ENCODE results near the gene CCSER2.
"Not testable (repeated sequence)": the region's sequence is repeated elsewhere in the genome, so short reads cannot be mapped to it uniquely, and the experiment has no call there.

The CCSER2 gene

DNA sequence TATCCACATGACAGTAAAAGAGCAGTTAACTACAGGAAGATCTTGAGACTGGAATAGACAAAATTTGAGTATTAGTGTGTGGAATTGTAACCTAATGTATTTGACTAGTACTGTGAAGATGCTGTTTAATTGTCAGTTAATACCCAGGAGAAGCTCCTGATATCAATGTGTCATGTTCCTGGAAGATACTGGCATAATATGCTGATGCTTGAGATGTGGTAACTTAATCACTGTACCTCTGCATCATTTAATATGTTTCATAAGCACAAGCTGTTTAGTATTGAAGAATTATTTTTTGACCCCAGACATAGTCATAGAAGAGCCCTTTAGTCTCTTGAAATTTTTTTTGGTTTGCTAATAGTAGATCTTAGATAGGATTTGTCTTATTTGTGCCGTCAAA, 15.4 kb downstream of the CCSER2 start:
- no peak for DNase-seq

DNA sequence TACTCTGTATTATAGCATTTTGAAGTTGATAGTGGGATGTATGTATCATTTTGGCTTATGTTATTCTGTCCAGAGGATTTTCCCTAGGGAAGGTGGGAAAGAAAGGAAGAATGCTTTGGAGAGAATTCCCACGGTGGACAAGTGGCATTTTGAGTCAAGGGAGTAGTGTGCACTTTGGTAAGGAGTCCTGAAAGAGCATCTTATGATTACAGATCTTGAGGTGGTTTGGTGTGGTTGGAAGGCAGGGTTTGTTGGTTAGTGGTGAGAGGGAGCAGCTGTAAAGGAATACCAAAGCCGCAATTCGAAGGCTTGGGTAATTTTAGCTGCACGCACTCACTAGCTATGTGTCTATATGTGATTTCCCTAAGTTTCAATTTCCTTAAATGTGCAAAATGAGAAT, 16.1 kb downstream of the CCSER2 start:
- no peak for DNase-seq

DNA sequence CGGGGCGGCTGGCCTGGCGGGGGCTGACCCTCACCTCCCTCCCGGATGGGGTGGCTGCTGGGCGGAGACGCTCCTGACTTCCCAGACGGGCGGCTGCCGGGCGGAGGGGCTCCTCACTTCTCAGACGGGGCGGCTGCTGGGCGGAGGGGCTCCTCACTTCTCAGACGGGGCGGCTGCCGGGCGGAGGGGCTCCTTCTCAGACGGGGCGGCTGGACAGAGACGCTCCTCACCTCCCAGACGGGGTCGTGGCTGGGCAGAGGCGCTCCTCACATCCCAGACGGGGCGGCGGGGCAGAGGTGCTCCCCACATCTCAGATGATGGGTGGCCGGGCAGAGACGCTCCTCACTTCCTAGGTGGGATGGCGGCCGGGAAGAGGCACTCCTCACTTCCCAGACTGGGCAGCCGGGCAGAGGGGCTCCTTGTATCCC, 19.2 kb downstream of the CCSER2 start:
- not testable (repeated sequence) for DNase-seq

GRCh38 chr10:84348447-84348846, 20.1 kb downstream of the CCSER2 start:
- DNase-seq = no peak

DNA sequence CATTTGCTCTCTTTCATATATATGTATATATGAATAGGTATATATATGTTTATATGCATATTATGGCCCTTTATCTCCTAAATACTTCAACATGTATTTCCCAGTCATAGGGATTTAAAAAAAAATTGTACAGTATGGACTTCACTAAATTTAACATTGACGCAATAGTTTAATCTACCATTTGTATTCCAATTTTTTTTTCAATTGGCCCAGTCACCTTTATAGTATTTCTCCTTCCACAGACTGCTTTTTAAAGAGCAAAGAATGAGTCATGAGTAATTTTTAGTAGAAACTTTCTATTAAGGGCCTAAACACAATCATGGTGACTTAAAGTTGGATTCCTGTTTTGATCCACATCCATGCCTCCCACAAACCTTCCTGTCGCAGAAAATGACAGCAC, 20.5 kb downstream of the CCSER2 start:
- peak in 1 of 56 donors; percentile 2 for DNase-seq

DNA sequence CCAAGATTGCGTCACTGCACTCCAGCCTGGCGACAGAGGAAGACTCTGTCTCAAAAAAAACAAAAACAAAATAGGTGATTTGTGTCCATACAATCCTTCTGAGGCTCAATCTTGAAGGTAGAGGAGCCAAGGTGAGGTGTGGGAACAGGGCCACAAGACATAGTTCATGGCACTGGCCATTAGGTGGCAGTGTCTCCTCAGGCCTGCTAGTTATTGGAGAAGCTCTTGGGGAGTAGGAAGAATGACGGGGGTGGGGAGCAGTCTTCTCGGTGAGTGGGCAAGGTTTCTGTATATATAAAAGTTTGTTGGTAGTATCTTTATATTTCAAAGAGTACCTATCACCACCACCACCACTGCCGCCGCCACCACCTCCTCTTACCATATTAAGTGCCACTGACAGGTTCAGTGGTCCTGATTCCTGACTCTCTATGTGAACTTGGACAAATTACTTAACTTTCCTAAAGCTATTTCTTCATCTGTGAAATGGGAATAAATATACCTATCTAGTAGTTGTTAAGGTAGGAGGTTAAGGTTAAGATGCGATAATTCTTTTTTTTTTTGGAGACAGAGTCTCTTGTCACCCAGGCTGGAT, 24.0 kb downstream of the CCSER2 start:
- DNase-seq = peak in 36 of 56 donors; percentile 4 to 63 (median 28)

DNA sequence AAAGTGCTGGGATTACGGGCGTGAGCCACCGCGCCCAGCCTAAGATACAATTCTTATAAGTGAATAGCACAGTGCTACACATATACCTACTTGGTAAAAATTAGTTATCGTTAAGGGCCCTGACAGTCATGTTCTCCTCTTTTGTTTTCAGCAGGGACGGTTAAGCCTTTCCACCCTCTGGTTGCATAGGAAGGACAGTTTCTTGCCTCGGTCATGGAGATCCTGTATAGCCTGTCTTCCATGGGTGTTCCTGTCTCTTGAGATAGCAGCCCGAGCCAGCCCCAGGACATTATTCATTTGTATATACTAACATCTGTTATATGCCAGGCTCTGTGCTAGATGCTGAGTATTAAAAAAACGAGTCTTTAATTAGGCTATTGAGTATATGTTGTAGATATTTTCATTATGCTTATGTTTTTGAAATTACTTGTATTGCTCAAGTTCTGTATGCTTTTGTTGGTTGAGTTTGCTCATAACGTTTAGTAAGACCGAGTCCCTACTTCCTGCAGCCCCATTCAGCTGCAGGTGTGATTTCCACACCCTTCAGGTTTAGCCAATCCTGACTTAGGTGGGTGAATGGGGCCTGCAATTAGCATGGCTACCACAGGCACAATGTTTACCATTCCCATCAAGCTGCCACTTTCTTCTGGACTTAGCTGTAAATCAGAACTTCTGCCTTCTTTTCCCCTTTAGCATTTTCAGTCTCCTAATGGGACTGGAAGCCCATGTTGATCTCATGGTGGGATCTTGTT, 24.8 kb downstream of the CCSER2 start:
- DNase-seq = no peak

DNA sequence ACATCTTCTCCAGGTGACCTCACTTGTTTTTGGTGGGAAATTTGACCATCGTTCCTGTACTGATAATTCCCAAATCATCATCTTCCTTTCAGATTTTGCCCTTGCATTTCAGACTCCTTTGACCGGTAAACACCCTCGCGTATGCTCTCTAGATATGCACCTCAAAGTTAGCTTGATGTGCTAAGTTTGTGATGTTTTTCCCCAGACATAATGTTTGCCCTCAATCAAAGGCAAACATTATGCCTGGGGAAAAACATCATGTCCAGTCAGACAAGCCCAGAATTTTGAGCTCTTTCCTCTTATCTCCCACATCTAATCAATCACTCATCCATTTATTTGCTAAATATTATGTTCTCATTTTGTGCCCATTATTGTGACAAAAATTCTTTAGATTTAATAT, 26.2 kb downstream of the CCSER2 start:
- no peak for DNase-seq

- DNase-seq = no peak
Observed at GRCh38 chr10:84355106-84355505, 26.7 kb downstream of the CCSER2 start.

DNA sequence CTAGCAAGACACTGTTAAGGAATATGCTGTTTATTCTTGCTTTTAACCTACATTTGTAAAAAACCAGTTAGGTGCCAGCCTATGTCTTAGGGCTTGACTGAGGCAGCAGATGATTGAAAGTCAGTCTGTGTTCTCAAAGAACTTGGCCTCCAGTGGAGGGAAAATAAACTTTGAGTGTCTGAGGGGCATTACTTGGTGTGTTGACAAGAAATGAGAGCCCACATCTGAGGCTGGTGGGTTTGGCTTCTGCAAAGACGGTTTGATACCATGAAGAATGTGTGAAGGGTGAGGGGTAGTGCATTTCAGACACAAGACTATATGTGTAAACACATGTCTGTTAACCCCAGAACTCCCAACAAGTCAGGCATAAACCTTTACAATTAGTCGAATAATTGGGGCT, 28.5 kb downstream of the CCSER2 start:
- DNase-seq = no peak

GRCh38 chr10:84358743-84359142, 30.4 kb downstream of the CCSER2 start:
- no peak for DNase-seq

- peak in 1 of 56 donors; percentile 10 for DNase-seq
Observed at GRCh38 chr10:84360637-84361365, 32.4 kb downstream of the CCSER2 start.

- DNase-seq = no peak
Observed at GRCh38 chr10:84365335-84365881, 37.0 kb downstream of the CCSER2 start.

DNA sequence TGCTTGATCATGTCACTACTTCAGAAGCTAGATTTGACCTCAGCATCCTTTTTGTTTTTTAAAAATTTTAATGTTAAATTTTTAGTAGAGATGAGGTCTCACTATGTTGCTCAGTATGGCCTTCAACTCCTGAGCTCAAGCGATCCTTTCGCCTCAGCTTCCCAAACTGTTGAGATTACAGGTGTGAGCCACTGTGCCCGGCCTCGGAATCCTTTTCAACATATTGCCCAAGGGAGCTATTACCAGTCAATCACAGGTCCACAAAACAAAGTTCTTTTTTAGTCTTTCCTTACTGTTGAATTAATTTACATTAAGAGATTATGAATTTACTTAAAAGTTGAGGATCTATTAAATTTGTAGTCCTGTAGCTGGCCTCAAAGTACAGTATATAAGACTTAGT, 37.7 kb downstream of the CCSER2 start:
- no peak for DNase-seq

DNA sequence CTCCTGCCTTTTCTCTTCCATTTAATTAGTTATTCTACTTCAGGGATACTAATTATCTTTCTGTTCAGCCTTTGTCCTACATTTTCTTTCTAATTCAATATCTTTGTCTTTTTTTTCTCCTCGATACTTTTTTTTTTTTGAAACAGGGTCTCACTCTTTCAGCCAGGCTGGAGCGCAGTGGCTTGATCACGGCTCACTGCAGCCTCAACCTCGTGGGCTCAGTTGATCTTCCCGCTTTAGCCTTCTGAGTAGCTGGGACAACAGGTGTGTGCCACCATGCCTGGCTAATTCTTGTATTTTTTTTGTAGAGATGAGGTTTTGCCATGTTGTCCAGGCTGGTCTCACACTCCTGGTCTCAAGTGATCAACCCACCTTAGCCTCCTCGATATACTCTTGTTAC, 38.9 kb downstream of the CCSER2 start:
- no peak for DNase-seq

GRCh38 chr10:84368828-84369227, 40.4 kb downstream of the CCSER2 start:
- DNase-seq = no peak

GRCh38 chr10:84370283-84370682, 41.9 kb downstream of the CCSER2 start:
- DNase-seq = no peak

DNA sequence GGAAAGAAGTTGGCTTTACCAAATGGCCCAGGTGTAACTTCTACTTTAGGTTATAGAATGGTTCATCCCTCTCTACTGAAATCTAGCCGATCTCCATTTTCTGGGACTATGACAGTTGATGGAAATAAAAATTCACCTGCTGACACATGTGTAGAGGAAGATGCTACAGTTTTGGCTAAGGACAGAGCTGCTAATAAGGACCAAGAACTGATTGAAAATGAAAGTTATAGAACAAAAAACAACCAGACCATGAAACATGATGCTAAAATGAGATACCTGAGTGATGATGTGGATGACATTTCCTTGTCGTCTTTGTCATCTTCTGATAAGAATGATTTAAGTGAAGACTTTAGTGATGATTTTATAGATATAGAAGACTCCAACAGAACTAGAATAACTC, 43.6 kb downstream of the CCSER2 start:
- no peak for DNase-seq

GRCh38 chr10:84373000-84373399, 44.6 kb downstream of the CCSER2 start:
- no peak for DNase-seq

DNA sequence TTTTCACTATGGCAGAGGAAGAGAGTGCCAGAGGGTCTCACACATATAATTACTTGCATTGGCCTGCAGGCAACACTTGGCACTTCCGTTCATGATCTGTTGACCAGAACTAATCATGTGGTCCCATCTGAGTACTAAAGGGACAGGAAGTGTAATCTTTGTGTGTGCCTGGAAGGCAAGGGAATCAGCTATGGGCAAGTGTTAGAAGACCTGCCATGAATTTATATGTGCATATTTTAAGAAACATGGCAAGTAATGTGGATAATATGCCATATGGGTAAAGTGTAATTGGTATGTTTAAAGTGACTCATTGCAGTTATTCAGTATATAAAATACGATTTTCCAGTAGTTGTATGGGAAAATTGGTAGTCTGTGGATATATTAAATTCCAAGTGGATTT, 46.1 kb downstream of the CCSER2 start:
- DNase-seq = no peak

- peak in 10 of 56 donors; percentile 1 to 39 (median 14) for DNase-seq
Observed at GRCh38 chr10:84375011-84375410, 46.6 kb downstream of the CCSER2 start.

GRCh38 chr10:84375881-84376280, 47.5 kb downstream of the CCSER2 start:
- no peak for DNase-seq
